NT2/D1 (cell line): ENCODE data around the gene SLCO3A1.
"Not testable (repeated sequence)": the region's sequence is repeated elsewhere in the genome, so short reads cannot be mapped to it uniquely, and the experiment has no call there.

Source experiments
- DNase-seq: peaks from one replicate; pipeline ENCODE4 v3.0.0-alpha.2; 2011; ENCODE audit warnings: low read depth, low spot score
- H3K27me3 ChIP-seq: 2 replicates; pipeline ENCODE4 v1.6.0; 2011; ENCODE audit warnings: mild to moderate bottlenecking; ENCODE audit not compliant: insufficient read length, insufficient read depth
- H3K36me3 ChIP-seq: 2 replicates; pipeline ENCODE4 v1.6.1; 2011; ENCODE audit warnings: mild to moderate bottlenecking, low read length, mixed read lengths; ENCODE audit not compliant: insufficient read depth, insufficient read length
- H3K4me1 ChIP-seq: 2 replicates; pipeline ENCODE4 v1.5.1; 2011; ENCODE audit not compliant: insufficient read depth, insufficient read length
- H3K4me3 ChIP-seq: 2 replicates; pipeline ENCODE4 v1.5.1; 2011; ENCODE audit warnings: low read depth; ENCODE audit not compliant: insufficient read length
- H3K9ac ChIP-seq: 2 replicates; pipeline ENCODE4 v1.6.0; 2011; ENCODE audit warnings: low read depth; ENCODE audit not compliant: insufficient read length
- H3K9me3 ChIP-seq: 2 replicates; pipeline ENCODE4 v1.5.1; 2011; ENCODE audit warnings: mild to moderate bottlenecking, low read length; ENCODE audit not compliant: insufficient read depth
- SUZ12 ChIP-seq: IDR thresholded peaks from 2 replicates; pipeline ENCODE4 v1.6.1; 2011; ENCODE audit not compliant: insufficient read length, insufficient read depth; ENCODE audit errors: extremely low read depth
- YY1 ChIP-seq: IDR thresholded peaks from 2 replicates; pipeline ENCODE4 v1.6.1; 2011; ENCODE audit not compliant: insufficient read length, insufficient read depth
- ZNF274 ChIP-seq: IDR thresholded peaks from 2 replicates; pipeline ENCODE4 v1.6.1; 2011; ENCODE audit warnings: mild to moderate bottlenecking, low read depth, low read length

Gene SLCO3A1

DNA sequence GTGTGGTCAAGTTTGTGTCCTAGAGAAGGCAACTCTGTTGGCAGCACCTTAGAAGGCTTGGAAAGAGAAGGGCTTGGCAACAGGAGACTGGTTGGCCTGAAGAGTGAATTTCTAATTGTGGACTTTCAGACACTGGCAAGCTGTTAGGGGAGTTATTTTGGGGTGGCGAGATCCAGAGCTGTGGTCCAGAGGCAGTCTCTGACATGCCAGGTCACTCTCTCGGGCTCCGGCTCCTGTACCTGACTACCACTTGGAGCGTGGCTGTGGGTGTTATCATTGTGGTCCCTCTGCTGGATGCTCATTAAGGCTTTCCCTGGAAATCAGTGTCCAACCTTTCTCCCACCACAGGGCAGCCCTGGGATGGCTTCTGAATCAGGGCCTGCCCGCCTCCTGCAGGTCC is 209.0 kb downstream of the SLCO3A1 start:
- DNase-seq: no peak
- Histone ChIP-seq H3K9me3 (no peaks in the 10 kb centered on the region), H3K27me3 (no peaks in the 10 kb centered on the region), H3K4me1 (no peaks in the 10 kb centered on the region), H3K9ac (no peak overlapping the region), H3K4me3 (no peak overlapping the region), H3K36me3 (no peaks in the 10 kb centered on the region)
- TF ChIP-seq ZNF274: no peak

- no peaks in the 10 kb centered on the region for H3K9me3 ChIP-seq
- TF ChIP-seq SUZ12 (no peak), ZNF274 (no peak), YY1 (no peak)
- DNase-seq: no peak
- no peaks in the 10 kb centered on the region for H3K4me1 ChIP-seq
- no peaks in the 10 kb centered on the region for H3K27me3 ChIP-seq
- H3K36me3 ChIP-seq: no peaks in the 10 kb centered on the region
- H3K9ac ChIP-seq: no peak overlapping the region
- no peak overlapping the region for H3K4me3 ChIP-seq
Measured at GRCh38 chr15:92068121-92068520, 214.6 kb downstream of the SLCO3A1 start.

DNA sequence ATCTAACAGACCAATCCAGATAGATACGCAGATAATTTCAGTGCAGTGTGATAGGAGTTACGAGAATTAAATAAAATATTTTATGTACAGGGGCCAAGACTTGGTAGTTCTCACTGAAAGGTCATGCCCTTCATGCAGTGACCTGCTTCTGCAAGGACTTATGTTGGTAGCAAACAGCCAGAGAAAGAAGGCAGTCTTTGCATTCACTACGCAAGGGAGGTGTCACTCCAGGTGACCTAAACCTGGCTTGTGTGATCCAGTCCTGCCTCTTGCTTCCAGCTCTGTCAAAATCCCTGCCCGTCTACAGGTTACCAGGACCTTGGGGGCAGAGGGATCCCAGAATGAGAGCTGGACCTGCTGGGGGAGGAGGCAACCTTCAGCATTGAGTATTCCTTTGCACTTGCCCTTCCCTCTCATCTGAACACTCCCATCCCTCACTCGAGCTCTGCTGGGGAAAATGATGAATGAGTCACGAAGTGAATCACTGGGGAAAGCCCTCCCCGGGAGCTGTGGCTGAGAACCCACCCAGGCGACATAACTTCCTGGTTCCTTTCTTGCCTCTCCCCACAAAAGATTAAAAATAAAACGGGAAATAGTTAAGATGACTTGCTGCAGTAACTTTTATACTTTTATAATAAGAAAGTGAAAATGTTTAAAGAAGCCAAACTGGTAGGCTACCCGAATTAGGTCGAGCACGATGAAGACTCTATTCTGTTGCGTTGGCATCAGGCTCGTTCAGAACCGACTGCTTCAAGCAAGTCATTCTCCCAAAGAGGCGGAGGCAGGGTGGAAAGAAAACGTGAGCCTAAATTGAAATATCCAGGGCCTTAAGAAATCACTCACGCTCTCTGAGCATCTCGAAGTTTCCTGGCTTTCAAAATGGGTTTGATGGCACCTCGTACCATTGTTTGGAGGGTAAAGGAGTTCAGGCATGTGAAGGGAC is 216.1 kb downstream of the SLCO3A1 start:
- DNase-seq: no peak
- Histone ChIP-seq H3K9ac (no peak overlapping the region), H3K9me3 (no peaks in the 10 kb centered on the region), H3K4me3 (no peak overlapping the region), H3K36me3 (no peaks in the 10 kb centered on the region), H3K27me3 (no peaks in the 10 kb centered on the region), H3K4me1 (no peaks in the 10 kb centered on the region)
- TF ChIP-seq YY1: no peak
- no peak for TF ChIP-seq ZNF274
- no peak for TF ChIP-seq SUZ12

DNA sequence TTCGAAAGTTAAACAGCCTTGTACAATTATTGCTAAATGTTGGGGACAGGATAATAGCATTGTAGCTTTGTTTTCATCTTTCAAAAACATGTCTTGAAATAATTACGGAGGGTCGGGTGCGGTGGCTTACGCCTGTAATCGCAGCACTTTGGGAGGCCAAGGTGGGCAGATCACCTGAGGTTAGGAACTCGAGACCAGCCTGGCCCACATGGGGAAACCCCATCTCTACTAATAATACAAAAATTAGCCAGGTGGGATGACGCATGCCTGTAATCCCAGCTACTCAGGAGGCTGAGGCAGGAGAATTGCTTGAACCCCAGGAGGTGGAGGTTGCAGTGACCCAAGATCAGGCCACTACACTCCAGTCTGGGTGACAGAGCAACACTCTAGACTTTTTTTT is 216.7 kb downstream of the SLCO3A1 start:
- not testable (repeated sequence) for H3K4me1 ChIP-seq, DNase-seq, H3K4me3 ChIP-seq

DNA sequence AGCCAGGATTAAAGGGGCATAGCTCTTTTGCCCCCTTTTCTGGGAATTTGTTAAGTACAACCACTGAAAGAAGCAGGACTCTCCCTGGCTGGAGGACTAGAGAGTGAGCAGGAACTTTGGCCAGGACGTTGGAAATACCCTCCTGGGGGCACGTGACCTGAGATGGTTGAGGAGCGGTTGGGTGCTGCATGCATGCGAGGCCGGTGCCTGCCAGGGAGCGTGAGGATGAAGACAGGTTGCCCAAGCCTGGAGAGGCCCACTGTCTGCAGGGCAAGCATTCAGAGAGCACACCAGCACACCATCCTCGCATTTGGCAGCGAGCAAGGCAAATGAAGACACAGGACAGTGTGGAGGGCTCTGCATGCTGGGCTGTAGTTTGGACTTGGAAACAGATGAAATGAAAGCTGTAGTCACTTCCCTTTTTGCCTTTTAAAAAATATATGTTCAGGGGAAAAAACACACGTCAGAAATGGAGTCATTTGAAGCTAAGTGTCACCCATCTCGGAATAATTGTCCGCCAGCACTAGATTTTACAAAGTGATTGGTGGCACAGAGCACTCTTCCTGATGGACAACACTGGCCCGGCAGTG is 217.6 kb downstream of the SLCO3A1 start:
- TF ChIP-seq ZNF274 (no peak), SUZ12 (no peak), YY1 (no peak)
- no peak for DNase-seq
- Histone ChIP-seq H3K27me3 (no peaks in the 10 kb centered on the region), H3K36me3 (no peaks in the 10 kb centered on the region), H3K9ac (no peak overlapping the region), H3K4me3 (no peak overlapping the region), H3K9me3 (no peaks in the 10 kb centered on the region), H3K4me1 (no peaks in the 10 kb centered on the region)

More for the DNA sequence above, 216.7 kb downstream of the SLCO3A1 start:
- H3K9ac ChIP-seq, H3K9me3 ChIP-seq, H3K27me3 ChIP-seq, H3K36me3 ChIP-seq: not testable (repeated sequence)

GRCh38 chr15:92073044-92073785 is 219.7 kb downstream of the SLCO3A1 start:
- no peak overlapping the region for H3K4me3 ChIP-seq
- no peak for DNase-seq
- H3K27me3 ChIP-seq: no peaks in the 10 kb centered on the region
- H3K4me1 ChIP-seq: no peaks in the 10 kb centered on the region
- TF ChIP-seq SUZ12 (no peak), YY1 (no peak), ZNF274 (no peak)
- H3K36me3 ChIP-seq: no peaks in the 10 kb centered on the region
- no peak overlapping the region for H3K9ac ChIP-seq
- H3K9me3 ChIP-seq: peaks cover 7% of the 10 kb centered on the region; the same call in 1 of the 2 replicates

- no peak overlapping the region for H3K4me3 ChIP-seq
- no peaks in the 10 kb centered on the region for H3K27me3 ChIP-seq
- no peak overlapping the region for H3K9ac ChIP-seq
- H3K9me3 ChIP-seq: peaks cover 7% of the 10 kb centered on the region; the same call in 1 of the 2 replicates
- TF ChIP-seq ZNF274 (no peak), YY1 (no peak), SUZ12 (no peak)
- no peaks in the 10 kb centered on the region for H3K36me3 ChIP-seq
- H3K4me1 ChIP-seq: no peaks in the 10 kb centered on the region
- DNase-seq: no peak
Measured at GRCh38 chr15:92074101-92074500, 220.6 kb downstream of the SLCO3A1 start.
